Skeletal muscle tissue (tissue), 4 donors: ENCODE data around the gene SOD1. TPM values are rescaled to one million over a fixed set of nuclear protein-coding genes. Genes with fewer than 3 reads are reported as not detected.
"Not testable (repeated sequence)": the region's sequence is repeated elsewhere in the genome, so short reads cannot be mapped to it uniquely, and the experiment has no call there.

ENCODE experiments used
- H3K27ac ChIP-seq: one replicate; pipeline ENCODE4 v1.7.0; 2013; ENCODE audit warnings: mild to moderate bottlenecking, low read depth, low read length, inconsistent platforms
- H3K27me3 ChIP-seq, 3 donors: one replicate each; pipeline ENCODE4 v1.7.0; 2013; ENCODE audit warnings: low read length in 3 of 3; ENCODE audit not compliant: control insufficient read depth in 3 of 3, insufficient read depth in 3 of 3
- H3K36me3 ChIP-seq, 3 donors: one replicate each; pipeline ENCODE4 v1.7.0; 2013; ENCODE audit warnings: low read length in 3 of 3; ENCODE audit not compliant: control insufficient read depth in 3 of 3, insufficient read depth in 3 of 3
- H3K4me1 ChIP-seq, 3 donors: one replicate each; pipeline ENCODE4 v1.7.0; 2013; ENCODE audit warnings: low read length in 3 of 3, mild to moderate bottlenecking in 3 of 3; ENCODE audit not compliant: control insufficient read depth in 3 of 3, insufficient read depth in 3 of 3
- H3K4me3 ChIP-seq, 3 donors: one replicate each; pipeline ENCODE4 v1.7.0; 2013; ENCODE audit warnings: low read length in 3 of 3
- H3K9ac ChIP-seq, 3 donors: one replicate each; pipeline ENCODE4 v1.7.0; 2013; ENCODE audit warnings: low read length in 3 of 3, mild to moderate bottlenecking in 3 of 3, moderate library complexity in 2 of 3, low read depth in 1 of 3
- H3K9me3 ChIP-seq, 3 donors: one replicate each; pipeline ENCODE4 v1.7.0; 2013; ENCODE audit warnings: low read length in 3 of 3; ENCODE audit not compliant: control insufficient read depth in 3 of 3
- total RNA-seq: library from RNA; depleted of rRNA; stranded (reverse); fragments of >200 nt; gene quantifications from one replicate; pipeline ENCODE4 v1.2.3, GENCODE V29; 2014
- donor health status: Osteomylitis.

Gene SOD1
- total RNA-seq, 1 donor from 2014 or later, result 89.8 TPM

GRCh38 chr21:31654340-31654739 lies 5.2 kb upstream of the SOD1 start:
- Histone ChIP-seq H3K9me3 (no peaks in the 10 kb centered on the region), H3K9ac (no peak overlapping the region), H3K4me3 (no peak overlapping the region), H3K27ac (no peak overlapping the region), H3K4me1 (peaks cover 0 to 4% (median 3%) of the 10 kb centered on the region in 3 donors), H3K27me3 (no peaks in the 10 kb centered on the region), H3K36me3 (no peaks in the 10 kb centered on the region)

GRCh38 chr21:31654821-31655580 lies 4.5 kb upstream of the SOD1 start:
- H3K9ac ChIP-seq, H3K4me1 ChIP-seq: not testable (repeated sequence)

GRCh38 chr21:31656199-31657095 lies 3.0 kb upstream of the SOD1 start:
- H3K27me3 ChIP-seq, result no peaks in the 10 kb centered on the region
- H3K36me3 ChIP-seq, result no peaks in the 10 kb centered on the region
- no peaks in the 10 kb centered on the region for H3K9me3 ChIP-seq
- no peak overlapping the region for H3K4me3 ChIP-seq
- H3K4me1 ChIP-seq, result peaks cover 3 to 9% (median 7%) of the 10 kb centered on the region in 3 donors
- H3K9ac ChIP-seq, result no peak overlapping the region
- H3K27ac ChIP-seq, result no peak overlapping the region

More at GRCh38 chr21:31654821-31655580, 4.5 kb upstream of the SOD1 start:
- H3K9me3 ChIP-seq, H3K27ac ChIP-seq, H3K36me3 ChIP-seq, H3K27me3 ChIP-seq, H3K4me3 ChIP-seq: not testable (repeated sequence)

- H3K4me1 ChIP-seq, result peaks cover 3 to 17% (median 15%) of the 10 kb centered on the region in 3 donors
- H3K9me3 ChIP-seq, result no peaks in the 10 kb centered on the region
- H3K27ac ChIP-seq, result no peak overlapping the region
- H3K27me3 ChIP-seq, result no peaks in the 10 kb centered on the region
- H3K4me3 ChIP-seq, result no peak overlapping the region
- H3K36me3 ChIP-seq, result peaks cover 0 to 7% (median 4%) of the 10 kb centered on the region in 3 donors
- no peak overlapping the region for H3K9ac ChIP-seq
Observed at GRCh38 chr21:31658053-31658452, 1.4 kb upstream of the SOD1 start.

- peak overlapping the region; percentile 88 for H3K27ac ChIP-seq
- peak overlapping the region; percentile 52 to 93 (median 81) for H3K9ac ChIP-seq
- peaks cover 4 to 16% (median 13%) of the 10 kb centered on the region in 3 donors for H3K36me3 ChIP-seq
- H3K4me1 ChIP-seq, result peaks cover 3 to 22% (median 21%) of the 10 kb centered on the region in 3 donors
- peak overlapping the region; percentile 94 to 99 (median 96) for H3K4me3 ChIP-seq
- no peaks in the 10 kb centered on the region for H3K9me3 ChIP-seq
- no peaks in the 10 kb centered on the region for H3K27me3 ChIP-seq
Observed at GRCh38 chr21:31659286-31659535, 282 bp upstream of the SOD1 start.

GRCh38 chr21:31660259-31660565 lies 719 bp downstream of the SOD1 start:
- H3K4me1 ChIP-seq, result peaks cover 3 to 24% (median 21%) of the 10 kb centered on the region in 3 donors
- H3K36me3 ChIP-seq, result peaks cover 7 to 18% (median 16%) of the 10 kb centered on the region in 3 donors
- H3K27ac ChIP-seq, result peak overlapping the region; percentile 88
- peak overlapping the region; percentile 71 to 93 (median 85) for H3K9ac ChIP-seq
- H3K27me3 ChIP-seq, result no peaks in the 10 kb centered on the region
- H3K4me3 ChIP-seq, result peak overlapping the region; percentile 95 to 99 (median 96)
- H3K9me3 ChIP-seq, result no peaks in the 10 kb centered on the region

GRCh38 chr21:31660591-31660990 lies 1.1 kb downstream of the SOD1 start:
- H3K4me1 ChIP-seq, result peaks cover 3 to 27% (median 21%) of the 10 kb centered on the region in 3 donors

GRCh38 chr21:31663584-31664249 lies 4.2 kb downstream of the SOD1 start:
- Histone ChIP-seq H3K27me3 (no peaks in the 10 kb centered on the region), H3K27ac (no peak overlapping the region), H3K36me3 (peaks cover 23 to 45% (median 45%) of the 10 kb centered on the region in 3 donors), H3K4me1 (peaks cover 3 to 29% (median 21%) of the 10 kb centered on the region in 3 donors), H3K9me3 (no peaks in the 10 kb centered on the region), H3K9ac (peak overlapping the region in 1 of 3 donors; percentile 33), H3K4me3 (no peak overlapping the region)

More at GRCh38 chr21:31660591-31660990, 1.1 kb downstream of the SOD1 start:
- Histone ChIP-seq H3K9me3 (no peaks in the 10 kb centered on the region), H3K27me3 (no peaks in the 10 kb centered on the region), H3K9ac (peak overlapping the region; percentile 71 to 93 (median 85)), H3K27ac (peak overlapping the region; percentile 88), H3K4me3 (peak overlapping the region; percentile 95 to 99 (median 96)), H3K36me3 (peaks cover 10 to 22% (median 20%) of the 10 kb centered on the region in 3 donors)

GRCh38 chr21:31665397-31665796 lies 5.9 kb downstream of the SOD1 start:
- Histone ChIP-seq H3K9me3 (no peaks in the 10 kb centered on the region), H3K27me3 (no peaks in the 10 kb centered on the region), H3K4me1 (peaks cover 0 to 26% (median 18%) of the 10 kb centered on the region in 3 donors), H3K36me3 (peaks cover 23 to 59% (median 59%) of the 10 kb centered on the region in 3 donors), H3K27ac (no peak overlapping the region), H3K9ac (no peak overlapping the region), H3K4me3 (no peak overlapping the region)
